Measurements from ENCODE around the gene CERS1.

CERS1 gene

DNA sequence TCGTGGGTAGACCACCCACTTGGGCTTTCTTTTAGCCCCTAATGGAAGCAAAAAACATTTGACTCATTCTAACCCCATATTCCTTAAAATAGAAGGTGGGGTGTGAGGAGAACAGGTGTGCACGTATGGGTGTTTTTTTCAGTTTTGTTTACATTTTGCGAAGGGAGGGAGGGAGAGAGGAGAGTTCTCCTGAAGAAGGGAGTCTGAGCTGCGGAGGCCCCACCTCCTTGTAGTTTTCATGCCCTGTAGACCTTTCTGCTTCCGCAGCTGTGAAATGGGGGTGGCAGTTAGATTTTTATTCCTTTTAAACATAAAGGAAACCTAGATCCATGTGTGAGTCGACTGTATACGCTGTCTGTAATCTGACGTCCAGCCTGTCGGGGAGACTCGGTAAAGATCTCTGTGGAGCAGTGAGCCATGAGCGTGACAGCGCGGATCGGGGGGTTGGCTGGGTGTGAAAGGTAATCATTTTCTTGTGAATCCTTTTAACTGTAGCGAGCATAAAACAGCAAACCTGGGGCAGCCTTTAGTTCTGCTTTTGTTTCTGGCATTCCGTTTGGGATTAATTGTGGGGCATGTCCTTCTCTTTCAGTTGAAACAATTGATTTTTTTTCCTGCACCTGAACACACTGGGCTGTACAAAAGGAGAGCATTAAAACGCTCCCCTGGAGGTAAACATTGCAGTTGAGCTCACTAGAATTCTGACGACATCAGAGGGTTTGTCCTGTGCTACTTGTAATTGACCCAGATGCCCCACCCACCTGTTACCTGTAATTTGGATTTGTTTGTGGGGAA, 61.9 kb downstream of the CERS1 start:
- peak in 1 of 2 donors; percentile 26 for DNase-seq

DNA sequence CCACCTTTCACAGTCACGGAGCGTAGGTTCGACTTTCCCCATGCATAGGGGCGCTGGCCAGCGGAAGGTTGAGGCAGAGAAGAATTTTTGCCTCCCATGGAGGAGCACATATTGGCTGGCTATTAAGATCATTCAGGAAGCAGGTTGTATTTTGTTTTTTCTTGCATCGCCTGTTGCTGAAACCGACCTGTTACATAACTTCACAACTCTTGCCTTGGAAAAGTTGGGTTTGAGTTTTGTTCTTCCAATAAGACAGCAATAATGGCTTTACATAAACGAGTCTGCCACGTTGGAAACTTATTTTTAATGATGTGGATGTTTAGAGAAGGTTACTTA, 62.8 kb downstream of the CERS1 start:
- DNase-seq = no peak

GRCh38 chr19:18832306-18833140, 63.4 kb downstream of the CERS1 start:
- DNase-seq = peak; percentile 38 to 46

DNA sequence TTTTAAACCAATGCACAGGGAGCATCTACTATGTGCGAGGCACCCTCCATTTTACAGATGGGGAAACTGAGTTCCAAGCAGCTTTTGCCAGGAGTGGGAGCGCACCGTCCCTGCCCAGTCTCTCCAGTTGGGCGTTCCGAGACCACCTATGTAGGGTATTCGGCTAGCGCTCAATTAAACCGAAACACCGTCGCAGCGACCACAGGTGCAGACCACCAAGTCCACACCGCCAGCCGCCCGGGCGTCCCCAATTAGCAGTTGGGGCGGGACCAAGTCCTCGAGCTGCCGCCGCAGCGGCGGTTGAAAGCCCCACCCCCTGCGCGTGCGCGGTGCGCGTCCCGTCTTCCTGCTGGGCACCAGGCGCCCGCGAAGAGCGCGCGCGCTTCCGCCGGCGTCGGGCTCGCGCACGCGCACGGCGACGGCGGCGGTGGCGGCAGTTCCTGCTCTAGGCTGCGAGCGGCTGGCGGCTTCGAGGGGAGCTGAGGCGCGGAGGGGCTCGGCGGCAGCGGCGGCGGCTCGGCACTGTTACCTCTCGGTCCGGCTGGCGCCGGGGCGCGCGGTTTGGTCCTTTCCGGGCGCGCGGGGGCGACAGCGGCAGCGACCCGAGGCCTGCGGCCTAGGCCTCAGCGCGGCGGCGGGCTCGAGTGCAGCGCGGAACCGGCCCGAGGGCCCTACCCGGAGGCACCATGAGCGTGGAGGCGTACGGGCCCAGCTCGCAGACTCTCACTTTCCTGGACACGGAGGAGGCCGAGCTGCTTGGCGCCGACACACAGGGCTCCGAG, 64.2 kb downstream of the CERS1 start, which contains the start of gene UPF1:
UPF1 (plus strand) TSS at position 436 of the 782 bp plus-strand sequence; CDS start at position 687, 251 bp downstream.
- peak; percentile 97 to 98 for DNase-seq

GRCh38 chr19:18830488-18830887, 65.5 kb downstream of the CERS1 start:
- DNase-seq = no peak

DNA sequence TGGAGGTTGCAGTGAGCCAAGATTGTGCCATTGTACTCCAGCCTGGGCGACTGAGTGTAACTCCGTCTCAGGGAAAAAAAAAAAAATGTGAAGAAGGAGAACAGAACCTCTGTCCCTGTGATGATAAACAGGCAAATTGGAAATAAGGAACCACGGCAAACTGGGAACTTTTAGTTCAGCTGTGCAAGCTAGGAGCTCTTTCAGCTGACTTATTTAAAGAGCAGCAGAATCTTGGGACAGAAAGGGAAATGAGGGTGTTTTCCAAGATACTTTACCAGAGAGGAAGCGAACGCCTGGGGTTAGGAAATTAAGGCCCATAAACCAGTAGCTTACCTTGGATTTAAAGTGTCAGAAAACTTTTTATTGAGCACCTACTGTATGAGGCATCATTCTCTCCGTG, 67.2 kb downstream of the CERS1 start:
- no peak for DNase-seq

All from stimulated activated CD4-positive, alpha-beta T cell treated with anti-CD3 and anti-CD28 coated beads, Interleukin-2, amount 100 ng/mL, for 24 hours (primary cell).